NOMO-1 (cell line): ENCODE data around the gene RBM8A.
A peak's percentile ranks its signal among the peaks of the same experiment; 100 is the strongest.

Source experiments
- DNase-seq, 2 experiments: peaks; one replicate each; lab custom pipeline; 2025; ENCODE audit not compliant: unreplicated experiment in 2 of 2; lab: John Stamatoyannopoulos, UW

The RBM8A gene

GRCh38 chr1:145918144-145918991, 8.9 kb downstream of the RBM8A start, which contains the start of gene PEX11B:
PEX11B (minus strand) TSS chr1:145918717; CDS start chr1:145918688, 29 bp downstream.
- peak; percentile 91 to 95 for DNase-seq

- no peak for DNase-seq
Observed at GRCh38 chr1:145917595-145917994, 9.7 kb downstream of the RBM8A start.

DNA sequence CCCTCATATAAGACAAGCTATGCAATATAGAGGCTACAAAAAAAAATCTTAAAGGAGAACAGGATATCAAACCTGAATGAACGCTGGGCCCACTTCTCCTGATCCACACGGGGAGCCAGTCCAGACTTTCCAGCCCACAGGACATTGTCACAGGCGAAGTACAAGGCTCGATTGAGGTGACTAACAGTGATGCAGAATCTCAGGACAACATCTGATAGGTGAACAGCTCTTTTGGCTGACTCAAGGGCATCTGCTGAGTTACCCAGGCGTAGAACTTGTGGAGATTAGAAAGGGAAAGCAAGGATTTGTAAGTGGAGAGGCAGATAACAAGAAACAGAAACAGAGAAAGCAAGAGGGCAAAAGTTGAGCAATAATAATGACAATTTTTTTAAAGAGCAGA, 10.5 kb downstream of the RBM8A start:
- DNase-seq = no peak

- DNase-seq = peak in 1 of 2 experiments; percentile 13
Observed at GRCh38 chr1:145912128-145912641, 15.1 kb downstream of the RBM8A start.

- no peak for DNase-seq
Observed at GRCh38 chr1:145908653-145909052, 18.6 kb downstream of the RBM8A start.

DNA sequence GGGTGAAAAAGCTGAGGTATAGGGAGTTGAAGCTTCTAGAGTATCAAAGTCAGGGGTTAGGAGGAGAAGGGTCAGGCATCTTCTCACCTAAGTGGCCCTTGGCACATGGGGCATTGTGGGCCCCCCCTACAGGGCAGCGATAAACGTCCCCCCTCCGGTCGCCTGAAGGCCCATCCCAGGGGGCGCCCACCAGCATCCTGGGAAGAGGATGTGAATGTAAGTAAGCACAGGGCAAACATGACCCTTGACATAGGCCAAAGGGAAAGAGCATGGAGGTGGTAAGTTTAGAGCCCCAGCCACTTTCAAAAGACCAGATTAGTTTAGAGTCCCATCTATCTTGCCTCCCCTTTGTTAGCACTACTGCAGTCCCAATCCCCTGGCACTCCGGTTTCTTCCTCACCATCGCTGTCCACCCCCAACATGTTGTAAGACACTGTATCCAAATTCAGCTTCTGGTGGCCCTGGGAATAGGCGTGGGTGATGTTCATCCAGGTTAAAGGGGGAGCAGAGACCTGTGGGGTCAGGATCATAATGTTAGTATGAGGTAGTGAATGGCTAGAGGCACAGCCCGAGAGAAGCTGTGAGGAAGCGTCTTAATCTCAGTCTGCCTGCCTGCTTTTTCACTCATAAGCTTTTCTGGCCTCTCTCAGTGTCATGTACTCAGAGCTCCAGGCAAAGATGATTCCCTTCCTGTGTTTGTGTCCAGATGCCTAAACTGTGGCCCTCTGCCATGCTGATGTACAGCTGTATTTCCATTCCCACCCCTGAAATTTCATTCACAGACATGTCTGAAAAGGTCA, 20.1 kb downstream of the RBM8A start:
- DNase-seq = no peak

DNA sequence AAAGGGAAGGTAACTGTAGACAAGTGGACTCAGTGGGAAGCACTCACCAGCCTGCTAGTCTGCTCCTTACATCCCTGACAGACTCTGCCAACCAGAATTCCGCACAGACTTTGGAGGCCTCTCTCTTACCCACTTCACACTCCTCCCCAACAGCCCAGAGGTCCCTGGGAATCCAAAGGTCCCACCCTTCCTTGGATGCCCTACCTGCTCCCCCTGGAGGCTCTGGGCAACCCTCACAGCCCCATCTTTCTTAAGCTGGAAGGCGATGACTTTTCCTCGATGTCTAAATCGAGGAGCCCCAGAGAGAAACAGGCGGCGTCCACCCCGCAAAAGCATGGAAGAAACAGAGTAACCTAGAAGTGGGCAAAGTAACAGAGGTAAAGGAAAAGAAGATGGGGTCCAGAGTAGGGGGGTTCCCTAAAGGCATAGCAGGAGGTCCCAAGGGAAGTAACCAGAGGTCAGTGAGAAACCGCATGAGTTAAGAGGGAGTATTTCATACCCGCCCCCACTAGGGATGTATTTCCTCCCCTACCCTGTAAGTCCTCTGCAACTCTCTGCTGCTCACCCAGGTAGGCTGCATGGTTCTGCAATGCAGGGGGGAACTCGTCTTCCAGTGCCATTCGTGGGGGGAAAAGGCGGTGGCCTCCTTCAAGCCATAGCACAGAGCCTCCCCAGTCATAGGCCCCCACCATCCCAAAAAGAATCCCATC, 25.8 kb downstream of the RBM8A start:
- no peak for DNase-seq

DNA sequence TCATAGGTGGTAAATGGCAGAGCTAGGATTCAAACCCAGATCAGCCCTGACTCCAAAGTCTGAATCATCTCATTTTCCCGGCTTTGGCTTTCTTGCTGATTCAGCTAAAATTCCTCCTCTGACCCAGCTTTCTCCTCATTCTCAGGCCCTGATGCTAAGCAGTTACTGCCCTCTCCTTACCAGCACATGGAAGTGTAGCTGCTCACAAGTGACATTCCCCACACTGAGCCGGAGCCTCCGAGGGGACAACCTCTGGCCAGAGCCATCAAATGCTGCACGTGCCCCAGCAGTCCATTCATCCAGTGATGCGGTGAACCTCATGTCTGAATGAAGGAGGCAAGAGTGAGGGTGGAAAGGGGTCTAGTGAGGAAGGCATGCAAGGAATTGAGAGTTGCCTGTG, 28.5 kb downstream of the RBM8A start:
- no peak for DNase-seq

DNA sequence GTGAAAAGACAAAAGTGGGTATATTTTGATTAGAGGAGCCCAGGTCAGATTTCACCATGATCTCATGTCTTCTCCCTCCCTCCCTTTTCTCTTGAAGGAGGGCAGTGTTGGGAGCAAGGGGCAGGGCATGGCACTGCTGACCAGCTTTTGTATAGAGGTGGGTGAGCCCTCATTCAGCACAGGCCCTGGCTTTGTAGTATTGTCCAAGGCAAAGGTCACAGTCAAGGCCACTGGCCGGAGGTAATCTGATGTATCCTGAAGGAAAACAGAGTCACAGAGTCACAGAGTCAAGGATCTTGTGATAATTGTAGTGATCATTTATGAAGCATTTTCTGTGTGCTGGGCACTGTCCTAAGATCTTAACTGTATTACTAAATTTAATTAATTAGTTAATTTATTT, 29.3 kb downstream of the RBM8A start:
- DNase-seq = no peak

DNA sequence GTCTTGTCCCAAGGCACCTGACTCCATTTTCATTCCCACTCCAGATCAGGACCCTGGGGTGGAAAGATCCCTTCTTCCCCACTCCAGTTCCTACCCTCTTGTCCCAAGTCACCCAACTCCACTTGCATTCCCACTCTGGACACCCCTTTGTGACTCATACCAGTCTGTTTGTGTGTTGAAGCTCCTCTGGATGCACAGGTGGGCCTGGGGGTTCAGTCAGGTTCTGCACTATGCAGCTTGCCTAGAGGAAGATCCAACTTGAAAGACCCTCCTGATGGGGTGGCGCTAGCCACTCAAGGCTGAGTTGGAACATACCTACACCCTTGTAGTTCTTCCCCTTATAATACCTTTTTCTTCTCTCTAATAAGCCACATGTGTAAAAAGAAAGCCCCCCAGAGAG, 31.8 kb downstream of the RBM8A start:
- no peak for DNase-seq

DNA sequence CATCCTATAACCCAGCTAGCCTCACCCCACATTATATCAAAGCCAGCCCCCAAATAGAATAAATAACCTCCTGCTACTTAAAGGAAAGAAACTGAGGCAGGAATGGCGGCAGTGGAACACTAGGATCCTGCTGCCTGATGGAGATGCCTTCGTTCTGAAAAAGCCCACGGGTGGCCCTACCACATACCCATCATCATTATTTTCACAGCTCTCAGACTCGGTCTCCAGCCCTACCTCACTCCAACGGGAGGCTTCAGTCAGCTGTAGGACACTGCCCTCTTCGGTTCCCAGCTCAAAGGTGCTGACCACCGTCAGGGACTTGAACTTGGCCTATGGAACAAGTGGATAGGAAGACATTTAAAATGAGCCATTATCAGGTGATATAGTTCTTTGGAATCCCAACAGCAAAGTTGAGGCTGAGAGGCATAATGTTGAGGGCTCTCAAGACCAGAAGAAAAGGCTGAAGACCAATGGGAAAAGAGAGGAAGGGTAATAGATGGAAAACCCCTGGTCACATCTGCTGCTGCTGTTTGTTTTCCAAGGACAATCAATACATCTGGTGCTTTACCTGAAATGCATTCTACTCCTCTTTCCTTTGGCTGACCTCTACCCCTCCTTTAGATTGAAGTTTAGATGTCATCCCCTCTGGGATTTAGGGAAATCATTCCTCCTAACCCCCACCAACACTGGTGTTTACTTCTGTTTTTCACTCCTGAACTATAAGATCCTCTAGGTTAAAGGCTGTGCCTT, 33.8 kb downstream of the RBM8A start:
- DNase-seq = no peak

- no peak for DNase-seq
Observed at GRCh38 chr1:145892486-145893087, 34.7 kb downstream of the RBM8A start.

- DNase-seq = peak in 1 of 2 experiments; percentile 19
Observed at GRCh38 chr1:145891587-145892485, 35.4 kb downstream of the RBM8A start.

DNA sequence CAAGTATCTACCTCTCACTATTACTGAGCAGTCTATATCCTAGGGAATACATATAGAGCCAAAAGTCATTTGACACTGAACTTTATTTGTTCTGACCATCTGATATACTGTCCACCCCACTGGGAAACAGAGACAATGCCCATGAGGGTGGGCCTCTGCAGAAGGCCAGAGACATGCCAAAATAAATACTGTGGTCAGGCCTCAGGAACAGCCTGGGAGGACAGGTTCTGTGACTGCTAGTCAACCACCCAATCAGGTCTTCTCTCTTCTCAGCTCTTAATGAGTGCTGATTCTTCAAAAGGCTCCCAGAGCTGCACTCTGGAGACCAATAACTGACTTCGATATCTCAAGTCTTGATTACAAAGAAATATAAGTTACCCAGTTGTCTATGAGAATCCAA, 36.1 kb downstream of the RBM8A start:
- no peak for DNase-seq

DNA sequence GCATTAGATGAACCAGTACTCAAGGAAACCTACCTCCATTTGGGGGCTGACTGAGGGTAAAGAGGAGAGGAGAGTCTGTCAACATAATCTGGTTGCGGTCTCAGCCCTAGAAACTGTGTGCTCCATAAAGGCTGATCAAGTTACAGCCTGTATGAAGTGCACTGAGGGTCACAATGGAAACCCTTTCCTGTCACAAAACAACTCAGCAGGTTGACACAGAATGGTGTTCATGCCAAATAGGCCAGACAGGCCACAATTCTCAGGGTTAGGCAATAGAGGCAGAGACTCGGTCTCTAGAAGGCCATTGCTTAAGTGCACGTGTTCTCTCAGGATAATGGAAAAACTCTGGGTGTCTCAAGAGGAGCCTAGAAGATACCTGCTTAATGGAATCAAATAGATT, 37.6 kb downstream of the RBM8A start:
- DNase-seq = no peak

DNA sequence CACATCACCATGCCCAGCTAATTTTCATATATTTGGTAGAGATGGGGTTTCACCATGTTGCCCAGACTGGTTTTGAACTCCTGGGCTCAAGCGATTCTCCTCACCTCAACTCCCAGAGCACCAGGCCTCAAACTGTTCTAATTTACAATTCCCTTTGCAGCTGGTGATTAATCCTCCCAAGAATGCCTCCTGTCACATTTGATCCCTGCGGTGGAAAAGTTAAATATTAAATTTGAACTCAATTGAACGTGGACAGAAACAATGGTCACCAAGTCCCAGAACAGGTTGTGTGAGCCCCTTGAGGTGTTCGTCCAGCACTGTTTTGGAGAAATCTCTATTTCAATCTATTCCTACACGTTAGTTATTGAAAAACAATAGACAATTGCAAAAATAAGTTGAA, 39.7 kb downstream of the RBM8A start:
- no peak for DNase-seq

- DNase-seq = no peak
Observed at GRCh38 chr1:145886816-145887215, 40.5 kb downstream of the RBM8A start.

DNA sequence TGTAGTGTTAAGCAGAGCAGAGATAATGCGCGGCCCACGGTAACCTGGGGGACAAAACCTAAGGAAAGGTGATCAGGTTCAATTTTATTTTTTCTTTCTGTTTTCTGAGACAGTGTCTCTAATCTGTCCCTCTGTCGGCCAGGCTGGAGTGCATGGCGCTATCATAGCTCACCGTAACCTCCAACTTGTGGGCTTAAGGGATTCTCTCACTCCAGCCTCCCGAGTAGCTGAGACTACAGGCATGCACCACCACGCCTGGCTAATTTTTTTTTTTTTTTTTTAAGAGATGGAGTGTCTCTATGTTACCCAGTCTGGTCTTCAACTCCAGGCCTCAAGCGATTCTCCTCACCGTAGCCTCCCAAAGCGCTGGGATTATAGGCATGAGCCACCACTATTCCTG, 40.9 kb downstream of the RBM8A start:
- no peak for DNase-seq

DNA sequence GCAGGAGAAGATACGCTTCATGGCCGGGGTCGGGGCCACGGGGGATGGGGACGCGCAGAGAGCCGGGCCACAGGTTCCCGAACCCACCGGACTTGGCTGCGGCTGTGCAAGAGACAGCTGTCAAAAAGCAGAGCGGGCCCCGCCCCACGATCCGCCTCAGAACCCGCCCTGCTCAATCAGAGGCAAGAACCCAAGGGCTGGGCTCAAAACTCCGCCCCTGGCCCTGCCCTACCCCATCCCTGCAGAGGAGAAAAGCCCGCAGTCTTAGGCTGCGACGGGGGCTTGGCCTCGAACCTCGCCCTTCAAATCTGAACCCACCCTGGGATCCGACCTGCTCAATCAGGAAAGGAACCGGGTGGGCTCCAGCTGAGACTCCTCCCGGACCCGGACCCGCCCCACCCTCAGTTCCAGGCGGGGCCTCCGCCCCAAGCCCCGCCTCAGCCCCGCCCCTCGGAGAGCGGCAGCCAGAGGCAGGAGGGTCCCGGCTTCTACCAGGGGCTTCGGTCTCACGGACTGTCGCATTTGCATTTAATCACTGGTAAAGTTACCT, 41.5 kb downstream of the RBM8A start, which contains the start of gene ANKRD35:
ANKRD35 (minus strand) TSS at position 129 of the 550 bp plus-strand sequence; CDS start at position 21, 108 bp downstream.
- DNase-seq = peak; percentile 65 to 76
